Cerebellar nuclear complex (tissue), 1 donor: ENCODE measurements around the gene AMD1.
"Not testable (repeated sequence)": the region's sequence is repeated elsewhere in the genome, so short reads cannot be mapped to it uniquely, and the experiment has no call there.

ENCODE experiments used
- DNase-seq, 2 experiments: peaks; one replicate each; lab custom pipeline; 2025; lab: John Stamatoyannopoulos, UW

The AMD1 gene

GRCh38 chr6:110873981-110874879, at the start of gene AMD1:
TSS of gene AMD1 (plus strand) at chr6:110874785. CDS start at chr6:110875106, 321 bp downstream.
- peak; percentile 89 to 92 for DNase-seq

- DNase-seq, result no peak
Observed at GRCh38 chr6:110826236-110827129, 48.1 kb upstream of the AMD1 start.

- no peak for DNase-seq
Observed at GRCh38 chr6:110828396-110828795, 46.2 kb upstream of the AMD1 start.

- no peak for DNase-seq
Observed at GRCh38 chr6:110831405-110831804, 43.2 kb upstream of the AMD1 start.

GRCh38 chr6:110833831-110834230, 40.8 kb upstream of the AMD1 start:
- DNase-seq, result no peak

GRCh38 chr6:110835751-110836150, 38.8 kb upstream of the AMD1 start:
- not testable (repeated sequence) for DNase-seq

- DNase-seq, result no peak
Observed at GRCh38 chr6:110841266-110841665, 33.3 kb upstream of the AMD1 start.

- no peak for DNase-seq
Observed at GRCh38 chr6:110849781-110850180, 24.8 kb upstream of the AMD1 start.

DNA sequence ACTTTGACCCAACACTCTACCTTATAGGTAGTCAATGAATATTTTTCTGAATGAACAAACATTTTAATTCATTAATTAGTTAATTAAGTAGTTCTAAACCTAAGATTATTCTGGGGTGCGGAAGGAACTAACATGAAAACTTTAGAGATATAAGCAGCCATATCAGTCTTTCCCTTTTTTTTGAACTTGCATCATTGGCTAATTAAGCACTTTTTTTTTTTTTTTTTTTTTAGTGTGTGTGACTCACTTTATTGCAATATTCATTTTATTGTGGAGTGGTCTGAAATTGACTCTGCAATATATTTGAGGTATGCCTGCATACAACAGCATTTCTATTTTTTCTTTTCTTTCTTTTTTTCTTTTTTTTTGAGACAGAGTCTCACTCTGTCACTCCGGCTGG, 21.8 kb upstream of the AMD1 start:
- DNase-seq, result no peak

GRCh38 chr6:110853754-110854477, 20.7 kb upstream of the AMD1 start:
- no peak for DNase-seq

DNA sequence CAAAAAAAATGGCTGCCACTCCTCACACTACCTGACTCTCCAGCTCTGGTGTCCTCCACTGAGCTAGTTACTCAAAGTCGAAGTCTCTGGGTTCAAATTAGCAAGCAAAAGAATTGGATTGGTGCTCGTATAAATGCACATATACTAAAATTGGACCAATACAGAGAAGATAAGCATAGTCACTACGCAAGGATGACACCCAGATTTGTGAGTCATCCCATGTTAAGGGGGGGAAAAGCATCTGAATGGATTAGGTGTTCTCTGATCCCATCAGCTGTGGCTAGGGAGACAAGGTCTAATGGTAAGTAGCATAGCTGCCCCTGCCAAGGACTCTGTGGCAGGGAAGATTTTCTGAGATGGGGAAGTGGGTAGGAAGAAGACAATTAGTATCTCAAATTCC, 18.3 kb upstream of the AMD1 start:
- DNase-seq, result no peak

DNA sequence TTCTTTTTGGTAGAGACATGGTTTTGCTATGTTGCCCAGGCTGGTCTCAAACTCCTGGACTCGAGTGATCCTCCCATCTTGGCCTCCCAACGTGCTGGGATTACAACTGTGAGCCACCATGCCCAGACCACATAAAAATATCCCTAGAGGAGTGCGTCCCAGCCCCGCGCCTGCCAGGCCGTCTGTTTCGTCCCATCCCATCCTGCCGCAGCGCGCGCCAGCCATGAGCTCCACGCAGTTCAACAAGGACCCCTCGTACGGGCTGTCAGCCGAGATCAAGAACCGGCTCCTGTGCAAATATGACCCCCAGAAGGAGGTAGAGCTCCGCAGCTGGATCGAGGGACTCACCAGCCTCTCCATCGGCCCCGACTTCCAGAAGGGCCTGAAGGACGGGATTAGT, 16.6 kb upstream of the AMD1 start:
- no peak for DNase-seq

GRCh38 chr6:110858562-110859214, 15.9 kb upstream of the AMD1 start:
- DNase-seq, result no peak

DNA sequence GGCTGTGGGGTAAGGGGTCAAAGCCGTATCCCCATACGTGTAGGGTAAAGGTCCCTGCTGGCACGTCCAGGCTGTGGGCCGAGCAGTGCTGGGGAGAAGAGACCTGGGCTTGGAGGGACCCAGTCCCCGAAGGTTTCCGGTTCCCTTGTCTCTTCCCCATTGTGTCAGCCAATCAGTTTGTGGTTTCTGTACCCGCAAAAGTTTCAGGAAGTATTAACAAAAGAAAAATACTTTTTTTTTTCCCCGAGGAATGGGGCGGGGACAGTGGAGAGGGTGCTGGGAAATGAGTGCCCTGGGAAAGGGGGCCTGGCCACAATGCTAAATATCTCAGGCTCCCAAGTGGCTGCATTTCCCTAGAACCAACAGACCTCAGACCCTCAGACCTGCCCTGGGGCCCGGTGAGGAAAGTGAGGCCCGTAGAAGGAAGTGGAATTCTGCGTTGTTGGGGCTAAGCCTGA, 15.2 kb upstream of the AMD1 start:
- DNase-seq, result no peak

GRCh38 chr6:110864824-110865223, 9.8 kb upstream of the AMD1 start:
- no peak for DNase-seq

DNA sequence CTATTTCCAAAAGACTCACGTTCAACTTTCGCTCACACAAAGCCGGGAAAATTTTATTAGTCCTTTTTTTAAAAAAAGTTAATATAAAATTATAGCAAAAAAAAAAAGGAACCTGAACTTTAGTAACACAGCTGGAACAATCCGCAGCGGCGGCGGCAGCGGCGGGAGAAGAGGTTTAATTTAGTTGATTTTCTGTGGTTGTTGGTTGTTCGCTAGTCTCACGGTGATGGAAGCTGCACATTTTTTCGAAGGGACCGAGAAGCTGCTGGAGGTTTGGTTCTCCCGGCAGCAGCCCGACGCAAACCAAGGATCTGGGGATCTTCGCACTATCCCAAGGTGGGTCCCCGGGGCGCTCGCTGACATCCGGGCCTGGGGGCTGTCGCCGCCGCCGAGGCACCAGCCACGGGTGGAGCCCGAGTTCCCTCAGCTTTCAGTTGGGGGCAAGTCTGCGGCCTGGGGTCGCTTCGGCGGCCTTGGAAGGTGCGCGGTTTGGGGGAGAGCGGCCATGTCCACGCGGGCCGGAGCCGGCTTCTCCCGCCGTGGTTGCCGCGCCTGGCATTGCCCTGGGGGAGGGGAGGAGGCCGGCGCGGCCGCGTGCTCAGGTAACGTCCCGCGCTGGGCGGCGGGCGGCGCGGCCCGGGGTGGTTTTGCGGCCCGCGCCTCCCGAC, 429 bp downstream of the AMD1 start:
- no peak for DNase-seq

- DNase-seq, result no peak
Observed at GRCh38 chr6:110875548-110876169, 1.1 kb downstream of the AMD1 start.

DNA sequence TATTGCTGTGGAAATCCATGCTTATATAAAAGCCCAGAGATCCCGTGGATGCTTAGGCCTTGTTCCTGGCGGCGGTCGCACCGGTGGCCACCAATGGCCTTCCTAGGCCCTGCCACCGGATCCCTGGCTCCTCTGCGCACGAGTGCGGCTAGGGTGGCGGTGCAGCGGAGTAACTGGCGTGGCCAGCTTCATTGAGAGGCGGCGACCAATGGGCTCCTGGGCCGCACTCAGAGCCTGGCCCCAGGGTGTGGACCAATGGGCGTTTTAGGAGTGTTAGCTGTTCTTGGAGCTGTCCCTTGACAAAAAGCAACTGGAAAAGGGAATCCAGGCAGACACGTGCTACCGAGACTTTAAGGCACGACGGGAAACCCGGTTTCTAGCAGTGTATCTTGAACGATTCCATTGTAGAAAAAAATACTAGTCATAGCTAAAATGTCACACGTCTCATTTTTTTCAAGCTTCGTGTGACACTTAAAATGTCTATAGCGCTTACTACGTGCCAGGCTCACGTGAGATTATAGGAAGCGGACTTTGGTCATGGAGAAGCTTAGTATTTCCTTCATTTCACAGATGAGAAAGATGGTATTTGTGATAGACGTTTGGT, 1.7 kb downstream of the AMD1 start:
- DNase-seq, result peak in 1 of 2 experiments; percentile 42

DNA sequence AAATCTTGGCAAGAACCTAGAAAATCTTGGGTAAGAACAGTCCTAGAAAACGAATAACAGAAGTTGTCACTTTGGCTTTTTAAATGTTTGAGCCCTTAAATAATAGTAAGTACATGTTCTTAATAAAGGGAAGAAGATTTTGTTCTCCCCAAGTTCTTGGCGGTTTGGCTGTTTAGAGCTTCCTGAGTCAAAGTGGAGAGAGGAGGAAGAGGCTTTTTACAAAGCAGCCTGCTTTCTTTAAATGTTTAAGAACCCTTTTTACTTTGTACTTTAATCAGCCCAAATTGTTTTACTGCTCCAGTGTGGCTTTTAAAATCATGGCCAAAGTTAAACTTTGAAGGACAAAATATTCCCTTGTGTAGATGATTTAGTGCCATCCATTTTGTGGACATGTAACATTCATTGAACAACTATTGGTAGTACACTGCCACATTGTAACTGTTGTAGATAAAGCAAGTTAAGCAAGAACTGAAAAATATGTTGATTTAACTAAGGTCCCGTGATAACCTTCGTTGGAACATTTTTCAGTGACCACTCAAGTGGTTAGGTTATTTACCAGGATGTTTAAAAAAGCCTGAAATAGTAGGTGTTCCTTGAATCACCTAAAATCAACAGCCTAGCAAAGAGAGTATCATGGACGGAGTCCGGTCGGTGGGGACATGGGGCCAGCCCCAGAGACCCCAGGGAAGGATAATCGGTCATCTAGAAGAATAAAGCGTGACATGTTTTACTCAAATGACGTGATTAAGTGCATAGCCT, 2.4 kb downstream of the AMD1 start:
- DNase-seq, result no peak
